Measurements from ENCODE around the gene NLRC5. TPM values are rescaled to one million over a fixed set of nuclear protein-coding genes. Genes with fewer than 3 reads are reported as not detected.

Gene NLRC5
- total RNA-seq, 1 experiment from 2014 or later = 0.98 TPM

DNA sequence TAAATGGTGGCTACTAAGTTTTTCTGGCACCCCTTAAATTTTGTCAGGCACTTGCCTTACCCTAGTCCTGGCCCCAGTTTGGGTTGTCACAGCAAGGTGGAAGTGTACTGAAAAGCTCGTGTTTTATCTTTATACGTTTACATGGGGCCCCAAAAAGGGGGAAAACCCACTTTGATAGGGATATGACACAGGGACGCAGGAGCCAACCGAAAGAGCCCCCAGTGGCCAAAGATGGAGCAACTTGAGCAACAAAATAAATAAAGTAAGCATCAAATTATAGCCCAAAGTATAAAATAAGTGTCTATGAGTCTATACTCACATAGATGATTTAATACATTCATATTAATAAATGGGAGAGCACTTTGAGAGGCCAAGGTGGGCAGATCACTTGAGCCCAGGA is 32.6 kb upstream of the NLRC5 start:
- no peaks in the 10 kb centered on the region for H4K20me1 ChIP-seq (ENCODE audit: low read length)
- POLR2A ChIA-PET (ENCODE audit: unreplicated experiment) = no interaction called here
- H3K9me3 ChIP-seq (ENCODE audit: low read length) = no peaks in the 10 kb centered on the region
- CTCF ChIA-PET = no interaction called here
- no peak overlapping the region for H3K4me2 ChIP-seq (ENCODE audit: low read length)
- no peaks in the 10 kb centered on the region for H3K4me1 ChIP-seq (ENCODE audit: insufficient read depth, low read length)
- H3K36me3 ChIP-seq (ENCODE audit: low read depth, low read length) = no peaks in the 10 kb centered on the region
- H3K9ac ChIP-seq (ENCODE audit: low read length) = no peak overlapping the region
- no peaks in the 10 kb centered on the region for H3K9me2 ChIP-seq (replicated peaks; ENCODE audit: low read length)
- ATAC-seq (no peak), DNase-seq (no peak)
- H3K27ac ChIP-seq (ENCODE audit: low read length) = no peak overlapping the region
- H3F3A ChIP-seq (ENCODE audit: low read length, unreplicated experiment) = no peaks in the 10 kb centered on the region
- no peak for TF ChIP-seq EZH2 (IDR thresholded peaks at IDR 0.05; ENCODE audit: low read length, unreplicated experiment)
- TF ChIP-seq, protein P1, sequence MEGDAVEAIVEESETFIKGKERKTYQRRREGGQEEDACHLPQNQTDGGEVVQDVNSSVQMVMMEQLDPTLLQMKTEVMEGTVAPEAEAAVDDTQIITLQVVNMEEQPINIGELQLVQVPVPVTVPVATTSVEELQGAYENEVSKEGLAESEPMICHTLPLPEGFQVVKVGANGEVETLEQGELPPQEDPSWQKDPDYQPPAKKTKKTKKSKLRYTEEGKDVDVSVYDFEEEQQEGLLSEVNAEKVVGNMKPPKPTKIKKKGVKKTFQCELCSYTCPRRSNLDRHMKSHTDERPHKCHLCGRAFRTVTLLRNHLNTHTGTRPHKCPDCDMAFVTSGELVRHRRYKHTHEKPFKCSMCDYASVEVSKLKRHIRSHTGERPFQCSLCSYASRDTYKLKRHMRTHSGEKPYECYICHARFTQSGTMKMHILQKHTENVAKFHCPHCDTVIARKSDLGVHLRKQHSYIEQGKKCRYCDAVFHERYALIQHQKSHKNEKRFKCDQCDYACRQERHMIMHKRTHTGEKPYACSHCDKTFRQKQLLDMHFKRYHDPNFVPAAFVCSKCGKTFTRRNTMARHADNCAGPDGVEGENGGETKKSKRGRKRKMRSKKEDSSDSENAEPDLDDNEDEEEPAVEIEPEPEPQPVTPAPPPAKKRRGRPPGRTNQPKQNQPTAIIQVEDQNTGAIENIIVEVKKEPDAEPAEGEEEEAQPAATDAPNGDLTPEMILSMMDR (conservative IDR thresholded peaks at IDR 0.05; ENCODE audit: low read depth, low read length) = peak; percentile 32; the same call in 1 of the 2 replicates
- H3K27me3 ChIP-seq (ENCODE audit: low read length) = no peaks in the 10 kb centered on the region
- H2AFZ ChIP-seq (ENCODE audit: low read length) = no peak overlapping the region
- intact Hi-C loops (cut with micrococcal nuclease) = no loop called here
- no TSS peak for BruUV-seq (replicated peaks)
- H3K4me3 ChIP-seq (ENCODE audit: low read length) = no peak overlapping the region
- H3K79me2 ChIP-seq (ENCODE audit: low read length) = no peaks in the 10 kb centered on the region

DNA sequence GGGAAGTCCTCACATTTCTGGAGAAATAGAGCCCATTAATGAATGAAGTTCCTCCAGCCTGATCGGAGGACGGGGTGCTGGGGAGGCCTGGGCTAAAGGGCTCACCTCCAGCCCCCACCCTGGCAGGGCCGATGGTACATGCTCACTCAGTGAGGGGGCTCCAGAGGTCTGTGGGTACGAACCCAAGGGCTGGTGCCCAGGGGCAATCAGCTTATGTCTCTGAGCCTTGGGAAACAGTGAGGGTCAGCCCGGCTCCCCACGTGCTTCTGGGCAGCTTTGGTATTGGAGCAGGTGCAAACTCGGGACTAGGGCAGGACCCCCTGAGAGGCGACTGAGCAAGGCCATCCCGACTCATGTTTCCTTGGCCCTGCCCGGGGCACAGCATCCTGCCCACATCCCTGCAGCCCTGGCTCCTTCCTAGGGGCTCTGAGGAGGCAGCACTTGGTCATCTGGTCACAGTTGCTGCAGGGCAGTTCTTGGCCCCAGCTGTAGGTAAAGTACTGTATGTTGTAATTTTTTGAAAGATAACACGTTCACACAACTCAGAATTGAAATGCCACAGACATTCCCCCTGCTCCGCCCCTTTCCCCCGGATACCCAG is 28.6 kb upstream of the NLRC5 start:
- no peaks in the 10 kb centered on the region for H3K79me2 ChIP-seq (ENCODE audit: low read length)
- intact Hi-C loops (cut with micrococcal nuclease) = no loop called here
- TF ChIP-seq, protein P1 (conservative IDR thresholded peaks at IDR 0.05; ENCODE audit: low read depth, low read length) = no peak
- TF ChIP-seq EZH2phosphoT487 (IDR thresholded peaks at IDR 0.05; ENCODE audit: borderline replicate concordance, low read length) (no peak), EZH2 (IDR thresholded peaks at IDR 0.05; ENCODE audit: low read length, unreplicated experiment) (no peak)
- BruUV-seq (replicated peaks) = no TSS peak
- H2AFZ ChIP-seq (ENCODE audit: low read length) = no peak overlapping the region
- ChIA-PET CTCF (no interaction called here), POLR2A (ENCODE audit: unreplicated experiment) (no interaction called here)
- no peaks in the 10 kb centered on the region for H3K9me2 ChIP-seq (replicated peaks; ENCODE audit: low read length)
- ATAC-seq = no peak
- H4K20me1 ChIP-seq (ENCODE audit: low read length) = no peaks in the 10 kb centered on the region
- no peaks in the 10 kb centered on the region for H3K27me3 ChIP-seq (ENCODE audit: low read length)
- H3K4me1 ChIP-seq (ENCODE audit: insufficient read depth, low read length) = peaks cover 7% of the 10 kb centered on the region; the same call in 1 of the 2 replicates
- no peak for DNase-seq
- H3K9ac ChIP-seq (ENCODE audit: low read length) = no peak overlapping the region
- H3K9me3 ChIP-seq (ENCODE audit: low read length) = no peaks in the 10 kb centered on the region
- H3K4me3 ChIP-seq (ENCODE audit: low read length) = no peak overlapping the region
- no peak overlapping the region for H3K27ac ChIP-seq (ENCODE audit: low read length)
- H3K36me3 ChIP-seq (ENCODE audit: low read depth, low read length) = peaks cover 2% of the 10 kb centered on the region; the same call in 1 of the 2 replicates
- H3K4me2 ChIP-seq (ENCODE audit: low read length) = no peak overlapping the region
- H3F3A ChIP-seq (ENCODE audit: low read length, unreplicated experiment) = no peaks in the 10 kb centered on the region

DNA sequence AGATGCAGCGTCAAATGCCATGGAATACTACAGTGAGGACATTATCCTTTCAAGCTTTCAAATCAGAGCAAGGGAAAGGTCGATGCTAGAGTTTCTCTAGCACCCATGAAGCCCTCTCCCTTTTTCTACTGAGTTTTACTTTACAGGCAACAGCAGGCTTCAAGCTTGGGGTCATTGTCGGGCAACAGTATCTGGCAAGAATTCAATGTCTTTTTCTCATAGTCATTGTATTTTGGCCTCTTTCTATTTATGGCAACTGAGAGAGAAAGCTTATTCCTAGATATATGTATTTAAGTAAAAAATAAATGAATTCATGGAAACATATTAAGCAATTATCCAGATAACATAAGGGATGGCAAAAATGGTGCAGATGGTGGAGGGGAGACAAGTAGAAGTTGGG is 28.0 kb upstream of the NLRC5 start:
- ChIA-PET CTCF (no interaction called here), POLR2A (ENCODE audit: unreplicated experiment) (no interaction called here)
- H3K9me2 ChIP-seq (replicated peaks; ENCODE audit: low read length) = no peaks in the 10 kb centered on the region
- H4K20me1 ChIP-seq (ENCODE audit: low read length) = no peaks in the 10 kb centered on the region
- DNase-seq (no peak), ATAC-seq (no peak)
- H3K36me3 ChIP-seq (ENCODE audit: low read depth, low read length) = peaks cover 2% of the 10 kb centered on the region; the same call in 1 of the 2 replicates
- H3K4me2 ChIP-seq (ENCODE audit: low read length) = no peak overlapping the region
- H3F3A ChIP-seq (ENCODE audit: low read length, unreplicated experiment) = no peaks in the 10 kb centered on the region
- H3K27ac ChIP-seq (ENCODE audit: low read length) = no peak overlapping the region
- H3K9me3 ChIP-seq (ENCODE audit: low read length) = no peaks in the 10 kb centered on the region
- H3K79me2 ChIP-seq (ENCODE audit: low read length) = no peaks in the 10 kb centered on the region
- H3K9ac ChIP-seq (ENCODE audit: low read length) = no peak overlapping the region
- TF ChIP-seq EZH2 (IDR thresholded peaks at IDR 0.05; ENCODE audit: low read length, unreplicated experiment) (no peak), EZH2phosphoT487 (IDR thresholded peaks at IDR 0.05; ENCODE audit: borderline replicate concordance, low read length) (no peak)
- TF ChIP-seq, protein P1 (conservative IDR thresholded peaks at IDR 0.05; ENCODE audit: low read depth, low read length) = no peak
- H3K4me3 ChIP-seq (ENCODE audit: low read length) = no peak overlapping the region
- peaks cover 7% of the 10 kb centered on the region; the same call in 1 of the 2 replicates for H3K4me1 ChIP-seq (ENCODE audit: insufficient read depth, low read length)
- no peaks in the 10 kb centered on the region for H3K27me3 ChIP-seq (ENCODE audit: low read length)
- no peak overlapping the region for H2AFZ ChIP-seq (ENCODE audit: low read length)
- no TSS peak for BruUV-seq (replicated peaks)
- intact Hi-C loops (cut with micrococcal nuclease) = no loop called here
